Gastrocnemius medialis (tissue), 4 donors: Measurements from ENCODE around the gene DBNL.
"Not testable (repeated sequence)": the region's sequence is repeated elsewhere in the genome, so short reads cannot be mapped to it uniquely, and the experiment has no call there.

ENCODE experiments used
- POLR2A ChIP-seq, 2 donors: fragments of 450-650 bp; IDR thresholded peaks; one replicate each; pipeline ENCODE4 v1.6.1; 2017; ENCODE audit warnings: antibody characterized with exemption in 2 of 2, mild to moderate bottlenecking in 2 of 2, moderate library complexity in 2 of 2
- TF ChIP-seq, protein P1 (sequence below), 5 experiments: fragments of 450-650 bp in 3 of 5; fragments of 200-600 bp in 2 of 5; sonication (generic) in 2 of 5; IDR thresholded peaks in 4 of 5; conservative IDR thresholded peaks in 1 of 5; 1 replicate in 4 of 5; 2 replicates in 1 of 5; pipeline ENCODE4 v1.5.1; 2016 to 2019; ENCODE audit warnings: antibody characterized with exemption in 5 of 5, mild to moderate bottlenecking in 3 of 5, moderate library complexity in 3 of 5

DNA sequence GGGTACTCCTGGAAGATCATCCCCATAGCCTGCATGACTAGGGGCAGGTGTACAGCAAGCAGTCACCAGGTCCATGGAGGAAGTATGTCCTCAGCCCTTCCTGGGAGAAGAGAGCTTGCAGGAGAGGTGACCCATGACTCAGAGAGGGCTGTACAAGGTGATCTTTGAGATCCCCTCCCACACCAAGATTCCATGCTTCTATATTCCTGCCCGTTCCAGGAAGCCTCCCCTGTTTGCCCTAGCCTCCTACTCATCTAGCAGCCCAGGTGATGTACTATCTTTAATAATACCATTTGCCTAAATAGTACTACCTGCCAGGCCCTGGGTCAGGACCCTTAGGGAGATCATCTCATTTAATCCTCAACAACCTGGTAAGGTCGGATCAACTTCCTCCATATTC lies 6.6 kb upstream of the DBNL start:
- TF ChIP-seq POLR2A (IDR thresholded peaks at IDR 0.05), result not testable (repeated sequence)
- TF ChIP-seq, protein P1, sequence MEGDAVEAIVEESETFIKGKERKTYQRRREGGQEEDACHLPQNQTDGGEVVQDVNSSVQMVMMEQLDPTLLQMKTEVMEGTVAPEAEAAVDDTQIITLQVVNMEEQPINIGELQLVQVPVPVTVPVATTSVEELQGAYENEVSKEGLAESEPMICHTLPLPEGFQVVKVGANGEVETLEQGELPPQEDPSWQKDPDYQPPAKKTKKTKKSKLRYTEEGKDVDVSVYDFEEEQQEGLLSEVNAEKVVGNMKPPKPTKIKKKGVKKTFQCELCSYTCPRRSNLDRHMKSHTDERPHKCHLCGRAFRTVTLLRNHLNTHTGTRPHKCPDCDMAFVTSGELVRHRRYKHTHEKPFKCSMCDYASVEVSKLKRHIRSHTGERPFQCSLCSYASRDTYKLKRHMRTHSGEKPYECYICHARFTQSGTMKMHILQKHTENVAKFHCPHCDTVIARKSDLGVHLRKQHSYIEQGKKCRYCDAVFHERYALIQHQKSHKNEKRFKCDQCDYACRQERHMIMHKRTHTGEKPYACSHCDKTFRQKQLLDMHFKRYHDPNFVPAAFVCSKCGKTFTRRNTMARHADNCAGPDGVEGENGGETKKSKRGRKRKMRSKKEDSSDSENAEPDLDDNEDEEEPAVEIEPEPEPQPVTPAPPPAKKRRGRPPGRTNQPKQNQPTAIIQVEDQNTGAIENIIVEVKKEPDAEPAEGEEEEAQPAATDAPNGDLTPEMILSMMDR (IDR thresholded peaks at IDR 0.05 in 4 of 5, conservative IDR thresholded peaks at IDR 0.05 in 1 of 5), result not testable (repeated sequence)
